SK-N-MC (cell line): ENCODE data around the gene UPK3B.
"Not testable (repeated sequence)": the region's sequence is repeated elsewhere in the genome, so short reads cannot be mapped to it uniquely, and the experiment has no call there.

Experiments used
- DNase-seq: peaks from one replicate; pipeline ENCODE4 v3.0.0-alpha.2; 2011; ENCODE audit warnings: low read depth, low spot score
- H3K27ac ChIP-seq: fragments of 200-600 bp; sonication (generic); 2 replicates; pipeline ENCODE4 v1.5.1; 2016; ENCODE audit warnings: mixed run types
- H3K36me3 ChIP-seq: fragments of 200-600 bp; sonication (generic); 2 replicates; pipeline ENCODE4 v1.6.1; 2017; ENCODE audit warnings: antibody characterized with exemption, low read length, mixed read lengths; ENCODE audit not compliant: insufficient read depth
- H3K4me3 ChIP-seq: fragments of 200-600 bp; sonication (generic); 2 replicates; pipeline ENCODE4 v1.5.1; 2016
- H3K9ac ChIP-seq: fragments of 200-600 bp; sonication (generic); 2 replicates; pipeline ENCODE4 v1.8.0; 2017; ENCODE audit warnings: mixed run types, mixed read lengths; ENCODE audit not compliant: insufficient read length
- H3K9me3 ChIP-seq: fragments of 200-600 bp; sonication (generic); 2 replicates; pipeline ENCODE4 v1.6.1; 2017; ENCODE audit warnings: low read depth, mild to moderate bottlenecking, antibody characterized with exemption, low read length, moderate library complexity, mixed read lengths

UPK3B gene

GRCh38 chr7:76480403-76481253, 29.7 kb upstream of the UPK3B start:
- not testable (repeated sequence) for H3K36me3 ChIP-seq, H3K4me3 ChIP-seq, DNase-seq, H3K27ac ChIP-seq, H3K9me3 ChIP-seq, H3K9ac ChIP-seq

- H3K36me3 ChIP-seq, H3K9me3 ChIP-seq, H3K4me3 ChIP-seq, H3K27ac ChIP-seq, H3K9ac ChIP-seq, DNase-seq: not testable (repeated sequence)
Measured at GRCh38 chr7:76482660-76483059, 27.7 kb upstream of the UPK3B start.

- DNase-seq, H3K9me3 ChIP-seq, H3K9ac ChIP-seq, H3K36me3 ChIP-seq, H3K27ac ChIP-seq, H3K4me3 ChIP-seq: not testable (repeated sequence)
Measured at GRCh38 chr7:76483081-76483480, 27.3 kb upstream of the UPK3B start.

GRCh38 chr7:76484456-76484855, 25.9 kb upstream of the UPK3B start:
- not testable (repeated sequence) for H3K9me3 ChIP-seq, H3K27ac ChIP-seq, H3K36me3 ChIP-seq, H3K4me3 ChIP-seq, DNase-seq, H3K9ac ChIP-seq

GRCh38 chr7:76485822-76486610, 24.3 kb upstream of the UPK3B start:
- H3K36me3 ChIP-seq, H3K4me3 ChIP-seq, H3K27ac ChIP-seq, H3K9ac ChIP-seq, DNase-seq, H3K9me3 ChIP-seq: not testable (repeated sequence)

- H3K9ac ChIP-seq, H3K36me3 ChIP-seq, H3K9me3 ChIP-seq, DNase-seq, H3K27ac ChIP-seq, H3K4me3 ChIP-seq: not testable (repeated sequence)
Measured at GRCh38 chr7:76486618-76487017, 23.7 kb upstream of the UPK3B start.

- not testable (repeated sequence) for H3K36me3 ChIP-seq, DNase-seq, H3K9me3 ChIP-seq, H3K9ac ChIP-seq, H3K4me3 ChIP-seq, H3K27ac ChIP-seq
Measured at GRCh38 chr7:76487969-76488368, 22.4 kb upstream of the UPK3B start.

GRCh38 chr7:76492139-76492538, 18.2 kb upstream of the UPK3B start:
- not testable (repeated sequence) for H3K36me3 ChIP-seq, DNase-seq, H3K9ac ChIP-seq, H3K9me3 ChIP-seq, H3K4me3 ChIP-seq, H3K27ac ChIP-seq

GRCh38 chr7:76495717-76496116, 14.6 kb upstream of the UPK3B start:
- H3K27ac ChIP-seq, H3K4me3 ChIP-seq, H3K9me3 ChIP-seq, H3K9ac ChIP-seq, DNase-seq, H3K36me3 ChIP-seq: not testable (repeated sequence)

- H3K27ac ChIP-seq, H3K9me3 ChIP-seq, H3K36me3 ChIP-seq, H3K4me3 ChIP-seq, DNase-seq, H3K9ac ChIP-seq: not testable (repeated sequence)
Measured at GRCh38 chr7:76497918-76498582, 12.3 kb upstream of the UPK3B start.

GRCh38 chr7:76498583-76499200, 11.7 kb upstream of the UPK3B start:
- not testable (repeated sequence) for H3K9me3 ChIP-seq, H3K27ac ChIP-seq, DNase-seq, H3K4me3 ChIP-seq, H3K36me3 ChIP-seq, H3K9ac ChIP-seq

GRCh38 chr7:76499201-76499923, 11.0 kb upstream of the UPK3B start:
- DNase-seq, H3K27ac ChIP-seq, H3K36me3 ChIP-seq, H3K9me3 ChIP-seq, H3K4me3 ChIP-seq, H3K9ac ChIP-seq: not testable (repeated sequence)

GRCh38 chr7:76499924-76500241, 10.5 kb upstream of the UPK3B start:
- not testable (repeated sequence) for DNase-seq, H3K4me3 ChIP-seq, H3K27ac ChIP-seq, H3K9ac ChIP-seq, H3K9me3 ChIP-seq, H3K36me3 ChIP-seq

GRCh38 chr7:76502224-76502623, 8.1 kb upstream of the UPK3B start:
- H3K9ac ChIP-seq, DNase-seq, H3K4me3 ChIP-seq, H3K27ac ChIP-seq, H3K36me3 ChIP-seq, H3K9me3 ChIP-seq: not testable (repeated sequence)
